ENCODE data around the gene EFNB2. TPM values are rescaled to one million over a fixed set of nuclear protein-coding genes. Genes with fewer than 3 reads are reported as not detected.

EFNB2 gene
- total RNA-seq, 1 experiment from 2014 or later: 16.9 TPM

DNA sequence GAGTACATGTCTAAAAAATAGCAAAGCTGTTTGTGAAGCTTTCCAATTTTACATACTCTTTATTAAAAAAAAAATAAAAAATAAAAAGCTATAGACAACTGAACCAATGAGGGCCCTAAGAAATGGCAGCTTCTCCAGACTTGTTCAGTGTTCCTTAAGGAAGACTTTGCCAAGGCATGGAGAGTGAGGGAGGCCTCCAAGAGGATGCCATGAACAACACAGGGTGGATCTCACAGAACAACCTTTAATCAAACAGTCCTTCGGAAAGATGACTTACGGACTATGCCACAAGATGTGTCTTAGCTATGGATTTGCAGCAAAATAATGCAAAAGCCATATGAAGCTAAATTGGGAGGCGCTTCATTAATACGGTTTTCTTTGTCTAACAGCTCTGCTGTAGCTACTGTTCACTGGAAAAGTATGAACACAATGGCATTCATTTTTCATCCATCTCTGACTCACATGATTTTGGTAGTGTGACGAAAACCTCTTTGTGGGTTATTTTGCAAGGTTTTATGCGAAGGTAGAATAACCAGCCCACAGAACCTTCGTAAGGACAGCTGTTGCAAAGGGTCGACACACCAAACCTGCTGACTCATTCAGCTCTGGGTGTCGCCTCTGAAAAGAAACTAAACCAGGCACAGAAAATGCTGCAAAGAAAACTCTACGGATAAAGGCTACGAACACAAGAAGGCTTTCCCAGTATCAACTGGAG lies 27.7 kb downstream of the EFNB2 start:
- H3K4me1 Mint-ChIP-seq (ENCODE audit: low read depth, unreplicated experiment): no peaks in the 10 kb centered on the region
- no peak for DNase-seq
- TF ChIP-seq, protein P1, sequence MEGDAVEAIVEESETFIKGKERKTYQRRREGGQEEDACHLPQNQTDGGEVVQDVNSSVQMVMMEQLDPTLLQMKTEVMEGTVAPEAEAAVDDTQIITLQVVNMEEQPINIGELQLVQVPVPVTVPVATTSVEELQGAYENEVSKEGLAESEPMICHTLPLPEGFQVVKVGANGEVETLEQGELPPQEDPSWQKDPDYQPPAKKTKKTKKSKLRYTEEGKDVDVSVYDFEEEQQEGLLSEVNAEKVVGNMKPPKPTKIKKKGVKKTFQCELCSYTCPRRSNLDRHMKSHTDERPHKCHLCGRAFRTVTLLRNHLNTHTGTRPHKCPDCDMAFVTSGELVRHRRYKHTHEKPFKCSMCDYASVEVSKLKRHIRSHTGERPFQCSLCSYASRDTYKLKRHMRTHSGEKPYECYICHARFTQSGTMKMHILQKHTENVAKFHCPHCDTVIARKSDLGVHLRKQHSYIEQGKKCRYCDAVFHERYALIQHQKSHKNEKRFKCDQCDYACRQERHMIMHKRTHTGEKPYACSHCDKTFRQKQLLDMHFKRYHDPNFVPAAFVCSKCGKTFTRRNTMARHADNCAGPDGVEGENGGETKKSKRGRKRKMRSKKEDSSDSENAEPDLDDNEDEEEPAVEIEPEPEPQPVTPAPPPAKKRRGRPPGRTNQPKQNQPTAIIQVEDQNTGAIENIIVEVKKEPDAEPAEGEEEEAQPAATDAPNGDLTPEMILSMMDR (IDR thresholded peaks at IDR 0.05; ENCODE audit: unreplicated experiment): no peak
- BruUV-seq (replicated peaks): no TSS peak
- no peak overlapping the region for H3K4me3 Mint-ChIP-seq (ENCODE audit: low read depth, unreplicated experiment)
- no peak overlapping the region for H3K27ac Mint-ChIP-seq (ENCODE audit: unreplicated experiment)
- H3K9me3 Mint-ChIP-seq (ENCODE audit: low read depth, unreplicated experiment): no peaks in the 10 kb centered on the region
- no peaks in the 10 kb centered on the region for H3K27me3 Mint-ChIP-seq (ENCODE audit: unreplicated experiment)
- peaks cover 5% of the 10 kb centered on the region for H3K36me3 Mint-ChIP-seq (ENCODE audit: insufficient read depth, unreplicated experiment)
- intact Hi-C loops (cut with micrococcal nuclease; ENCODE audit: unreplicated experiment): no loop called here
- CTCF ChIA-PET: no interaction called here

DNA sequence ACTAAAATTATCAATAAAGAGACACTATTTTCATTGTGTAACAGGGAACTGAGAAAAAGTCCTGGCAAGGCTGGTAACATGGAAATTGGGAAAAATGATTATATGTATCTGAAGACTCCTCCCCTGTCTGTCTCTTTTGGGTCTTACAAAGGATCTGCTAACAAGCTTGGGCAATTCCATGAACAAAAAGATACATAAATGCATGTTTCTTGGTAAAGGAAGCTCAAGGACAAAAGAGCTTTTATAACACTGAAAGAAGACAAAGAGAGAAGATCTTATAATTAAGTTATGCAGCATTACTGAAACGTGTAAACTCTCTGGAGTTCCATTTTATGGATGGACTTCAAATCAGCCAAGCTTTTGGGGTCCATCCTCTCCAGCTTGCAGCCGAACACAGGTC lies 29.2 kb downstream of the EFNB2 start:
- CTCF ChIA-PET: no interaction called here
- no TSS peak for BruUV-seq (replicated peaks)
- no peaks in the 10 kb centered on the region for H3K27me3 Mint-ChIP-seq (ENCODE audit: unreplicated experiment)

DNA sequence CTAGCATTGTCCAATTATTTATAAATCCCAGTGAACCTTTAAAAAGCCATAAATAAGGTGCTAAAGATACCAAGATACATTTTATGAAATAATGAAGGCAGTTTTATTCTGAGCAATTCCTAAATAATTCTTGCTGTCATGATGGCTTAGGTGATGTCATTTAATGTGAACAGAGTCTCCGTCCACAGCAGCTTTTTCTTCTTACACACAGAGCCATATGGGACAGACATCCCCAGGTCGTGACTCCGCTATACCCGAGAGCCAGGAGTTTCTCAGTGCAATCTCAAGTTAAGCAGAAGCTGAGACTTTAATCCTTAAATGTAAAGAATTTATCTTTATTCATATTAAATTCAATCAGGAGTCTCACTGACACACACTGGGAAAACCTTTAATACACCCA lies 29.7 kb downstream of the EFNB2 start:
- H3K4me1 Mint-ChIP-seq (ENCODE audit: low read depth, unreplicated experiment): no peaks in the 10 kb centered on the region
- TF ChIP-seq, protein P1 (IDR thresholded peaks at IDR 0.05; ENCODE audit: unreplicated experiment): no peak
- no peak overlapping the region for H3K4me3 Mint-ChIP-seq (ENCODE audit: low read depth, unreplicated experiment)
- CTCF ChIA-PET: no interaction called here
- no peaks in the 10 kb centered on the region for H3K9me3 Mint-ChIP-seq (ENCODE audit: low read depth, unreplicated experiment)
- intact Hi-C loops (cut with micrococcal nuclease; ENCODE audit: unreplicated experiment): no loop called here
- BruUV-seq (replicated peaks): no TSS peak
- peaks cover 5% of the 10 kb centered on the region for H3K36me3 Mint-ChIP-seq (ENCODE audit: insufficient read depth, unreplicated experiment)
- DNase-seq: no peak
- no peak overlapping the region for H3K27ac Mint-ChIP-seq (ENCODE audit: unreplicated experiment)
- H3K27me3 Mint-ChIP-seq (ENCODE audit: unreplicated experiment): no peaks in the 10 kb centered on the region

More for the DNA sequence above, 29.2 kb downstream of the EFNB2 start:
- TF ChIP-seq, protein P1 (IDR thresholded peaks at IDR 0.05; ENCODE audit: unreplicated experiment): no peak
- Mint-ChIP-seq H3K9me3 (ENCODE audit: low read depth, unreplicated experiment) (no peaks in the 10 kb centered on the region), H3K4me3 (ENCODE audit: low read depth, unreplicated experiment) (no peak overlapping the region), H3K27ac (ENCODE audit: unreplicated experiment) (no peak overlapping the region), H3K4me1 (ENCODE audit: low read depth, unreplicated experiment) (no peaks in the 10 kb centered on the region), H3K36me3 (ENCODE audit: insufficient read depth, unreplicated experiment) (peaks cover 5% of the 10 kb centered on the region)
- no peak for DNase-seq
- intact Hi-C loops (cut with micrococcal nuclease; ENCODE audit: unreplicated experiment): no loop called here

DNA sequence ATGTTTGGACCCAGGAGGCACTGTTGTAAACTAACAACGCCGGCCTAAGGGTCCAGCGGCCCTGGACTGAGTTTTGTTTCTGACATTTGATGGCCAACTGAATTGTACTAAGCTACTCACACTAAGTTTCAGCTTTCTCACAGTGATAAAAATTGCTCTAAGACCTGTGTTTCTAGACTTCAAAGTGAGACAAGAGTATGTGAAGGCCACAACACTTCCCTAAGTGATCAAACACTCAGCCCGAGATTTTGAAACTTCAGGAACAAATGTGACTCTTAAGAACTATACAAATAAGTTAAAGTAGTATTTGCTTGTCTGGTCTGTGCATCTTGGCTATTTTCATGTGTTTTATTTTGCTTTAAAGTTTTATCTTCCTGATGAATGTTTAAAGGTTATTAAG lies 30.2 kb downstream of the EFNB2 start:
- Mint-ChIP-seq H3K4me3 (ENCODE audit: low read depth, unreplicated experiment) (no peak overlapping the region), H3K27ac (ENCODE audit: unreplicated experiment) (no peak overlapping the region), H3K4me1 (ENCODE audit: low read depth, unreplicated experiment) (no peaks in the 10 kb centered on the region), H3K27me3 (ENCODE audit: unreplicated experiment) (no peaks in the 10 kb centered on the region), H3K36me3 (ENCODE audit: insufficient read depth, unreplicated experiment) (peaks cover 5% of the 10 kb centered on the region), H3K9me3 (ENCODE audit: low read depth, unreplicated experiment) (no peaks in the 10 kb centered on the region)
- CTCF ChIA-PET: no interaction called here
- no TSS peak for BruUV-seq (replicated peaks)
- no peak for DNase-seq
- TF ChIP-seq, protein P1 (IDR thresholded peaks at IDR 0.05; ENCODE audit: unreplicated experiment): no peak
- intact Hi-C loops (cut with micrococcal nuclease; ENCODE audit: unreplicated experiment): no loop called here
